B cell (primary cell): ENCODE data around the gene ERI2. TPM values are rescaled to one million over a fixed set of nuclear protein-coding genes. Genes with fewer than 3 reads are reported as not detected.
"Not testable (repeated sequence)": the region's sequence is repeated elsewhere in the genome, so short reads cannot be mapped to it uniquely, and the experiment has no call there.

Experiments
- ATAC-seq: fragments of 200-7000 bp; cut with Tn5 transposase; one replicate; pipeline ENCODE4 v1.10.0; 2021; ENCODE audit warnings: low read depth, mild to moderate bottlenecking, moderate number of reproducible peaks, moderate library complexity
- CTCF ChIA-PET: fragments of 350-600 bp; sonication (Branson Sonifier 250); formaldehyde crosslinking; loops from one replicate; lab custom pipeline; 2021; ENCODE audit warnings: antibody characterized with exemption, inconsistent platforms; lab: Charles Lee
- POLR2A ChIA-PET: fragments of 350-600 bp; sonication (Branson Sonifier 250); formaldehyde crosslinking; loops from one replicate; lab custom pipeline; 2021; ENCODE audit warnings: antibody characterized with exemption; lab: Charles Lee
- DNase-seq: peaks from one replicate; pipeline ENCODE4 v3.0.0; 2013
- H2AFZ ChIP-seq: 2 replicates; pipeline ENCODE4 v1.6.1; 2012; ENCODE audit warnings: mild to moderate bottlenecking, low read depth, low read length; ENCODE audit not compliant: insufficient read depth, poor library complexity, severe bottlenecking
- H3K27ac ChIP-seq, 2 donors: 1 replicate in 1 of 2; 2 replicates in 1 of 2; pipeline ENCODE4 v1.5.1; 2012 to 2013; ENCODE audit warnings: low read length in 2 of 2, mild to moderate bottlenecking in 2 of 2, moderate library complexity in 1 of 2
- H3K27me3 ChIP-seq, 4 experiments: fragments of 200-600 bp in 1 of 4; sonication (generic) in 1 of 4; replicated peaks in 1 of 4; 1 replicate in 2 of 4; 2 replicates in 2 of 4; pipeline versions ENCODE4 v1.6.1 to v1.7.0; 2013 to 2016; ENCODE audit warnings: low read length in 3 of 4, mild to moderate bottlenecking in 2 of 4, mixed read lengths in 1 of 4, moderate library complexity in 1 of 4; ENCODE audit not compliant: insufficient read depth in 4 of 4, control insufficient read depth in 3 of 4; ENCODE audit errors: control extremely low read depth in 1 of 4
- H3K36me3 ChIP-seq, 2 experiments: replicated peaks in 1 of 2; 1 replicate in 1 of 2; 2 replicates in 1 of 2; pipeline versions ENCODE4 v1.6.1 to v1.7.1; 2013; ENCODE audit warnings: low read length in 1 of 2; ENCODE audit not compliant: insufficient read depth in 2 of 2, control insufficient read depth in 1 of 2; ENCODE audit errors: control extremely low read depth in 1 of 2, extremely low read depth in 1 of 2
- H3K4me1 ChIP-seq, 2 donors: fragments of 200-600 bp in 1 of 2; sonication (generic) in 1 of 2; 1 replicate in 1 of 2; 2 replicates in 1 of 2; pipeline versions ENCODE4 v1.5.1 to v1.6.1; 2013 to 2017; ENCODE audit warnings: low read length in 2 of 2; ENCODE audit not compliant: control insufficient read depth in 2 of 2, insufficient read depth in 2 of 2
- H3K4me2 ChIP-seq: replicated peaks from 2 replicates; pipeline ENCODE3; 2012; ENCODE audit warnings: mild to moderate bottlenecking, low read depth, low read length; ENCODE audit not compliant: poor library complexity, severe bottlenecking
- H3K4me3 ChIP-seq, 5 experiments: fragments of 200-600 bp in 1 of 5; sonication (generic) in 1 of 5; 1 replicate in 3 of 5; 2 replicates in 2 of 5; pipeline versions ENCODE4 v1.5.1 to v1.7.0; 2011 to 2016; ENCODE audit warnings: low read length in 4 of 5, mild to moderate bottlenecking in 4 of 5, low read depth in 2 of 5, control low read depth in 1 of 5, moderate library complexity in 1 of 5; ENCODE audit not compliant: insufficient read depth in 1 of 5; ENCODE audit errors: control extremely low read depth in 1 of 5, extremely low read depth in 1 of 5
- H3K79me2 ChIP-seq: fragments of 200-600 bp; sonication (generic); one replicate; pipeline ENCODE4 v1.6.0; 2016; ENCODE audit warnings: low read length; ENCODE audit not compliant: control insufficient read depth, insufficient read depth
- H3K9ac ChIP-seq: fragments of 200-600 bp; sonication (generic); 2 replicates; pipeline ENCODE4 v1.6.1; 2017; ENCODE audit warnings: mild to moderate bottlenecking, low read length, moderate library complexity
- H3K9me3 ChIP-seq, 3 donors: one replicate each; pipeline versions ENCODE4 v1.6.1 to v1.7.1; 2013; ENCODE audit warnings: low read length in 2 of 3; ENCODE audit not compliant: control insufficient read depth in 2 of 3, insufficient read depth in 1 of 3; ENCODE audit errors: control extremely low read depth in 1 of 3
- H4K20me1 ChIP-seq: 2 replicates; pipeline ENCODE4 v1.6.0; 2012; ENCODE audit warnings: mild to moderate bottlenecking, low read length; ENCODE audit not compliant: insufficient read depth, control insufficient read depth, poor library complexity, severe bottlenecking
- H3K27ac Mint-ChIP-seq: one replicate; pipeline ENCODE4 v1.8.0; 2021; ENCODE audit warnings: mixed read lengths
- H3K27me3 Mint-ChIP-seq: one replicate; pipeline ENCODE4 v1.8.0; 2021; ENCODE audit warnings: mixed read lengths
- H3K4me1 Mint-ChIP-seq: one replicate; pipeline ENCODE4 v1.8.0; 2021; ENCODE audit warnings: mixed read lengths
- H3K4me3 Mint-ChIP-seq: one replicate; pipeline ENCODE4 v1.8.0; 2021; ENCODE audit warnings: mixed read lengths
- H3K9me3 Mint-ChIP-seq: one replicate; pipeline ENCODE4 v1.8.0; 2022; ENCODE audit warnings: mixed read lengths; ENCODE audit not compliant: insufficient read depth
- CTCF ChIP-seq: fragments of 200-600 bp; IDR thresholded peaks from one replicate; pipeline ENCODE4 v1.8.0; 2022; ENCODE audit warnings: antibody characterized with exemption, mild to moderate bottlenecking
- EZH2 ChIP-seq: IDR thresholded peaks from 2 replicates; pipeline ENCODE4 v1.6.1; 2012; ENCODE audit warnings: borderline replicate concordance, low read depth, mild to moderate bottlenecking, moderate library complexity, low read length; ENCODE audit not compliant: insufficient read depth, poor library complexity, severe bottlenecking
- WGBS: methylation state at CpG from one replicate; pipeline ENCODE4 v1.1.5; 2013; ENCODE audit warnings: missing lambda C conversion rate; ENCODE audit not compliant: insufficient coverage; 5-methylcytosine and 5-hydroxymethylcytosine counted together
- intact Hi-C: fragments of 100-400 bp; cut with micrococcal nuclease; formaldehyde crosslinking; loops from one replicate; pipeline ENCODE4 v1.10.0; 2022
- polyA plus RNA-seq: library from polyadenylated mRNA; depleted of rRNA; stranded (reverse); fragments of >200 nt; gene quantifications from 2 replicates; pipeline ENCODE4 v1.2.3, GENCODE V29; 2012
- total RNA-seq, 2 donors: library from RNA; stranded (reverse); fragments of 120-200 nt in 1 of 2; gene quantifications; 1 replicate in 1 of 2; 2 replicates in 1 of 2; pipeline versions ENCODE4 v1.2.3 to v1.2.4, GENCODE V29; 2013 to 2022

Gene ERI2
- total and polyA plus RNA-seq, 2 donors (not counting 1 experiment from before 2014, with no cell fraction given) = 1.6 to 4.9 TPM

GRCh38 chr16:20805684-20806167 lies 546 bp downstream of the ERI2 start:
- Histone ChIP-seq H3K4me1 (peaks cover 5 to 19% of the 10 kb centered on the region in 2 donors), H2AFZ (peak overlapping the region; percentile 92), H3K4me3 (peak overlapping the region; percentile 78 to 85 (median 85)), H3K9ac (peak overlapping the region; percentile 70), H3K4me2 (peak overlapping the region; percentile 81), H3K27ac (peak overlapping the region; percentile 47 to 61)
- H4K20me1 ChIP-seq, H3K79me2 ChIP-seq, H3K9me3 Mint-ChIP-seq, H3K27me3 Mint-ChIP-seq, ATAC-seq, H3K27me3 ChIP-seq, H3K36me3 ChIP-seq, H3K9me3 ChIP-seq: not testable (repeated sequence)
- intact Hi-C loops = loop anchor here (1.0 to 5.0 kb wide), 2 partner anchors 43 to 64 kb away; partner anchors contain the start of genes ACSM3 and THUMPD1
- CTCF ChIA-PET = interaction anchor here (1.2 to 1.6 kb wide), 2 partner anchors 11 kb away, joined by 3 read pairs; no protein-coding TSS in a partner anchor
- Mint-ChIP-seq H3K4me3 (peak overlapping the region; percentile 91), H3K27ac (peak overlapping the region; percentile 75), H3K4me1 (peaks cover 15% of the 10 kb centered on the region)
- WGBS = 24% methylated on average over 10 of the region's 12 CpGs
- DNase-seq = peak; percentile 10
- POLR2A ChIA-PET = interaction anchor here (0.6 kb wide), 1 partner anchor 32 kb away, joined by 3 read pairs; no protein-coding TSS in a partner anchor

- DNase-seq (no peak), ATAC-seq (no peak)
- 95% methylated on average over 4 of the region's 7 CpGs for WGBS
- Mint-ChIP-seq H3K27ac (no peak overlapping the region), H3K4me1 (peaks cover 15% of the 10 kb centered on the region), H3K27me3 (no peaks in the 10 kb centered on the region), H3K4me3 (no peak overlapping the region), H3K9me3 (no peaks in the 10 kb centered on the region)
- Histone ChIP-seq H4K20me1 (no peaks in the 10 kb centered on the region), H3K4me2 (no peak overlapping the region), H3K9ac (no peak overlapping the region), H3K36me3 (no peaks in the 10 kb centered on the region), H3K4me3 (no peak overlapping the region), H3K9me3 (no peaks in the 10 kb centered on the region), H3K27me3 (no peaks in the 10 kb centered on the region), H3K79me2 (no peaks in the 10 kb centered on the region), H3K27ac (no peak overlapping the region), H2AFZ (no peak overlapping the region), H3K4me1 (peaks cover 5 to 19% of the 10 kb centered on the region in 2 donors)
- intact Hi-C loops = no loop called here
- TF ChIP-seq EZH2 (no peak), CTCF (no peak)
- CTCF ChIA-PET = no interaction called here
- POLR2A ChIA-PET = no interaction called here
Measured at GRCh38 chr16:20803561-20804214, 2.6 kb downstream of the ERI2 start.
